AG10803 (cell line): Measurements from ENCODE around the gene DR1.
"Not testable (repeated sequence)": the region's sequence is repeated elsewhere in the genome, so short reads cannot be mapped to it uniquely, and the experiment has no call there.

ENCODE experiments used
- DNase-seq: peaks from one replicate; pipeline ENCODE4 v3.0.0; 2010; ENCODE audit warnings: low read depth
- H3K4me3 ChIP-seq: 2 replicates; pipeline ENCODE4 v1.5.1; 2011; ENCODE audit warnings: mild to moderate bottlenecking, low read length, control low read depth
- TF ChIP-seq, protein P1 (sequence below): conservative IDR thresholded peaks from 2 replicates; pipeline ENCODE4 v1.5.1; 2011; ENCODE audit warnings: mild to moderate bottlenecking, low read length, control low read depth, inconsistent platforms

Gene DR1

GRCh38 chr1:93348104-93348728, 2.5 kb downstream of the DR1 start:
- TF ChIP-seq, protein P1, sequence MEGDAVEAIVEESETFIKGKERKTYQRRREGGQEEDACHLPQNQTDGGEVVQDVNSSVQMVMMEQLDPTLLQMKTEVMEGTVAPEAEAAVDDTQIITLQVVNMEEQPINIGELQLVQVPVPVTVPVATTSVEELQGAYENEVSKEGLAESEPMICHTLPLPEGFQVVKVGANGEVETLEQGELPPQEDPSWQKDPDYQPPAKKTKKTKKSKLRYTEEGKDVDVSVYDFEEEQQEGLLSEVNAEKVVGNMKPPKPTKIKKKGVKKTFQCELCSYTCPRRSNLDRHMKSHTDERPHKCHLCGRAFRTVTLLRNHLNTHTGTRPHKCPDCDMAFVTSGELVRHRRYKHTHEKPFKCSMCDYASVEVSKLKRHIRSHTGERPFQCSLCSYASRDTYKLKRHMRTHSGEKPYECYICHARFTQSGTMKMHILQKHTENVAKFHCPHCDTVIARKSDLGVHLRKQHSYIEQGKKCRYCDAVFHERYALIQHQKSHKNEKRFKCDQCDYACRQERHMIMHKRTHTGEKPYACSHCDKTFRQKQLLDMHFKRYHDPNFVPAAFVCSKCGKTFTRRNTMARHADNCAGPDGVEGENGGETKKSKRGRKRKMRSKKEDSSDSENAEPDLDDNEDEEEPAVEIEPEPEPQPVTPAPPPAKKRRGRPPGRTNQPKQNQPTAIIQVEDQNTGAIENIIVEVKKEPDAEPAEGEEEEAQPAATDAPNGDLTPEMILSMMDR = no peak
- peak overlapping the region; percentile 80 for H3K4me3 ChIP-seq
- no peak for DNase-seq

DNA sequence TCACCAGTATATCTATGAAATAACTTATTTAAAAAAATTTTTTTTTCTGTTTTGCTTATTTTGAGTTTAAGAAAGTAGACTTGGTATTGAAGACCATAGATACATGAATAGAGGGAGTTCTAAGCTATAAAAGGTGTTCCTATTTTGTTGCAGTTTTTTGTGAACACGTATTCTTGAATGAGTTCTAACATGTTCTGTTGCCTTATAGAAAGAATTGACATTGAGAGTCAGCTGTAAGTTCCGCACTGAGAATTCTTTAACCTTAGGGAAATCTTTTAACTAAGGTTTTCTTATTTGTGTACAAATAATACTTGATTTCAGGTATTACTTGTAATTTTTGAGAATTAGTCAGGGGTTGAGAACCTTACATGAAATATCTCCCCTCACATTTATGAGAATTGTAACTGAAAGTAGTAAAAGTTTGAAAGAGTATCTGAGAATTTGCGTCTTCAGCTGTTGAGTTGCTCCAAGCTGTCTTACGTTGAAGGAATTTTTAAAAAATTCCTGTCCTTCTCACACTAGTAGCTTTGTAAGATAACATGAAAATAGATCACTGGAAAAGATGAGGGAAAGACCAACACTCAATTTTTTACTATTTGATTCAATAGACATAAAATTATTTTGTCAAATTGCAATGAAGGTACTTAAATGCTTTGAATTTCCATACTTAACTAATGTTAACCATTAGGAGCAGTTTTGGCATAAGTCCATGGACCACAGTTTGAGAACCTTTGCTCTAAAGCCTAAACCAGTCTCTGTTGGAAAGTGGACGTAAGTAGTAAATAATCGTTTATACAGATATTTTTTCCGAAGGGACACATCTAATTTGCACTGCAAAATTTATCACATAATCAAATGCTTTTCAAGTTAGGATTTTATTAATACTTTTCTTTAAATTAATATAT, 3.8 kb downstream of the DR1 start:
- peak; percentile 14 for DNase-seq
- TF ChIP-seq, protein P1 = no peak
- H3K4me3 ChIP-seq = peak overlapping the region; percentile 80

DNA sequence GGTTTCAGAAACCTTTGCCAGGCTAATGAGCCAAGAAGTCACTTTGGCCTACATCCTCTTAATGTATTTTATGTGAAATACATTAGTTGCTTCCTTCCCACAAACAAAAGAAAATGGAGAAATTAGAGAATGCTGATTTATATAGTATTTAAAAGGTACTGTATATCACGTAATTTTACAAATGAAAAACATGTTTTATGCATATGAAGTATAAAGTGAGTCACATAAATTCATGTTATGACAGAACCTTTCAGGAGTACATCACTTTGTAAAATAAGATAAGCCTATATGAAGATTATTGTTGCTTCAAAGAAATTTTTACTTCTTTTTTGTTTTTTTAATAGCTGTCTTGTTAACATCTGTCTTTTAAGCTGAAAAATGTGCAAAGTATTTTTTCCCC, 4.6 kb downstream of the DR1 start:
- H3K4me3 ChIP-seq = no peak overlapping the region
- TF ChIP-seq, protein P1 = no peak
- no peak for DNase-seq

- TF ChIP-seq, protein P1 = no peak
- H3K4me3 ChIP-seq = no peak overlapping the region
- no peak for DNase-seq
Measured at GRCh38 chr1:93350875-93351274, 5.2 kb downstream of the DR1 start.

- DNase-seq, H3K4me3 ChIP-seq: not testable (repeated sequence)
Measured at GRCh38 chr1:93351346-93351745, 5.6 kb downstream of the DR1 start.

DNA sequence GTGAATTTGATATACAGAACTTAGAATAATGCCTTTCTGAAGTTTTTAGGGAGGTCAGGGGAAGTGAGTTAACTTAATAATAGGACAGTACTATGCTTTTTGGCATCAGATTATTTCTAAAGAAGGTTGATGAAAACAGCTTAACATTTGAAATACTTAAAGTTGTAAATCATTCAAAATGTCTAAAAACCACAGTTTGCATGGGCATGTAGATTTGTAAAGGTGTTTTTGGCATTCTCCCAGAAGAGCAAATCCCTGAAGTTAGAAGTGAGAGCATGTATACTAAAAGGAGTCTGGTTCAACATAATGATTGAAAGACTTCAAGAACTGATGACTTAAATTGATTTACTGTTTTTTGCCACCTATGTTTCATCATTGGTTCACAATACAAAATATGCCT, 6.7 kb downstream of the DR1 start:
- TF ChIP-seq, protein P1 = no peak
- H3K4me3 ChIP-seq = no peak overlapping the region
- DNase-seq = no peak

DNA sequence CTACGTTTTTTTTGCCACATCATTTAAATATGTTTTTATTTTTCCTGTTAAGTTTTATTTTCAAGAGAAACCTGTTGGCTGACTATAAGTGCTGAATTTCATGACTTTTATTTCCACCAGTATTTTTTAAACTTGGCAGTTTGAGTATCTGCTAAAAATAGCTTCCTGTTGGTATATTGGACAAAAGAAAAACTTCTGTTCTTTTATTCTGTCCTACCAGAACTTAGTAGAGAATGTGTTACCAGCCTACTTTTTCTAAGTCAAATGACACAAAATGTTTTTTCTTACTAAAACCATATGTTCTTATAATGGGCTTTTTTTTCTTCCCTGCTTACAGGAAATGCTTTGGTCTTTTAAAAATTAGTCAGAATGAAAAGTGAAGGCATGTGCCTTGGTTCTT, 7.6 kb downstream of the DR1 start:
- TF ChIP-seq, protein P1 = no peak
- H3K4me3 ChIP-seq = no peak overlapping the region
- peak; percentile 75 for DNase-seq
